ENCODE data around the gene TBXA2R. TPM values are rescaled to one million over a fixed set of nuclear protein-coding genes. Genes with fewer than 3 reads are reported as not detected.

Gene TBXA2R
- under 1 TPM; 0.79 to 0.94 TPM for total RNA-seq
- polyA plus RNA-seq (ENCODE audit: insufficient read length in 2 of 2), result 1 to 10 TPM; 3.5 to 3.9 TPM
- long read RNA-seq, donor 1, partial matches to known transcripts, result 0 of 2 reads
- long read RNA-seq, donor 1, other reads (novel, unspliced or antisense), result 0 of 2 reads
- long read RNA-seq, donor 2, partial matches to known transcripts, result 0 of 1 reads
- long read RNA-seq, donor 2, other reads (novel, unspliced or antisense), result 0 of 1 reads
- long read RNA-seq, donor 3, result 0 reads
- long read RNA-seq, donor 4, result 0 reads

GRCh38 chr19:3606690-3607289 is at the start of gene TBXA2R:
Gene TBXA2R, minus strand, starts transcription at chr19:3606875. Its CDS starts 6,241 bp downstream, at chr19:3600634.
- Histone ChIP-seq H3K4me3 (ENCODE audit: low read depth, low read length) (peak within 1 kb of the TSS; percentile 16), H3K9me3 (ENCODE audit: control insufficient read depth, insufficient read depth, low read length) (no peaks in the 10 kb centered on the region), H3K4me1 (ENCODE audit: control insufficient read depth, insufficient read depth, low read length) (peaks cover 44% of the 10 kb centered on the region), H3K27ac (ENCODE audit: low read depth, low read length) (peak within 1 kb of the TSS; percentile 21), H3K36me3 (ENCODE audit: control insufficient read depth, insufficient read depth, low read length) (peaks cover 28% of the 10 kb centered on the region), H3K27me3 (ENCODE audit: control insufficient read depth, insufficient read depth, low read length) (peaks cover 35% of the 10 kb centered on the region)
- under 1% methylated on average over 44 of the region's 46 CpGs for WGBS (ENCODE audit: insufficient coverage)
- peak in 1 of 6 donors; percentile 63 for DNase-seq (ENCODE audit: low read depth in 4 of 6, low spot score in 6 of 6)

- H3K27ac ChIP-seq (ENCODE audit: low read depth, low read length), result no peak overlapping the region
- 80% methylated on average over 35 of the region's 36 CpGs for WGBS (ENCODE audit: insufficient coverage)
- peaks cover 17% of the 10 kb centered on the region for H3K4me1 ChIP-seq (ENCODE audit: control insufficient read depth, insufficient read depth, low read length)
- H3K27me3 ChIP-seq (ENCODE audit: control insufficient read depth, insufficient read depth, low read length), result no peaks in the 10 kb centered on the region
- no peaks in the 10 kb centered on the region for H3K9me3 ChIP-seq (ENCODE audit: control insufficient read depth, insufficient read depth, low read length)
- no peak overlapping the region for H3K4me3 ChIP-seq (ENCODE audit: low read depth, low read length)
- DNase-seq (ENCODE audit: low read depth in 4 of 6, low spot score in 6 of 6), result no peak
- H3K36me3 ChIP-seq (ENCODE audit: control insufficient read depth, insufficient read depth, low read length), result peaks cover 98% of the 10 kb centered on the region
Measured at GRCh38 chr19:3656073-3656746, 49.5 kb upstream of the TBXA2R start.

GRCh38 chr19:3655402-3656072 is 48.9 kb upstream of the TBXA2R start:
- peak in 2 of 6 donors; percentile 45 to 66 for DNase-seq (ENCODE audit: low read depth in 4 of 6, low spot score in 6 of 6)
- 78% methylated on average over 13 of the region's 25 CpGs for WGBS (ENCODE audit: insufficient coverage)
- Histone ChIP-seq H3K4me3 (ENCODE audit: low read depth, low read length) (no peak overlapping the region), H3K4me1 (ENCODE audit: control insufficient read depth, insufficient read depth, low read length) (peaks cover 17% of the 10 kb centered on the region), H3K27me3 (ENCODE audit: control insufficient read depth, insufficient read depth, low read length) (no peaks in the 10 kb centered on the region), H3K36me3 (ENCODE audit: control insufficient read depth, insufficient read depth, low read length) (peaks cover 98% of the 10 kb centered on the region), H3K9me3 (ENCODE audit: control insufficient read depth, insufficient read depth, low read length) (no peaks in the 10 kb centered on the region), H3K27ac (ENCODE audit: low read depth, low read length) (no peak overlapping the region)

GRCh38 chr19:3653865-3654513 is 47.3 kb upstream of the TBXA2R start:
- Histone ChIP-seq H3K36me3 (ENCODE audit: control insufficient read depth, insufficient read depth, low read length) (peaks cover 92% of the 10 kb centered on the region), H3K4me3 (ENCODE audit: low read depth, low read length) (no peak overlapping the region), H3K27me3 (ENCODE audit: control insufficient read depth, insufficient read depth, low read length) (no peaks in the 10 kb centered on the region), H3K4me1 (ENCODE audit: control insufficient read depth, insufficient read depth, low read length) (peaks cover 26% of the 10 kb centered on the region), H3K27ac (ENCODE audit: low read depth, low read length) (no peak overlapping the region), H3K9me3 (ENCODE audit: control insufficient read depth, insufficient read depth, low read length) (no peaks in the 10 kb centered on the region)
- WGBS (ENCODE audit: insufficient coverage), result 92% methylated on average over 12 of the region's 20 CpGs
- DNase-seq (ENCODE audit: low read depth in 4 of 6, low spot score in 6 of 6), result no peak

GRCh38 chr19:3653081-3653795 is 46.6 kb upstream of the TBXA2R start:
- Histone ChIP-seq H3K9me3 (ENCODE audit: control insufficient read depth, insufficient read depth, low read length) (no peaks in the 10 kb centered on the region), H3K36me3 (ENCODE audit: control insufficient read depth, insufficient read depth, low read length) (peaks cover 92% of the 10 kb centered on the region), H3K4me3 (ENCODE audit: low read depth, low read length) (no peak overlapping the region), H3K27me3 (ENCODE audit: control insufficient read depth, insufficient read depth, low read length) (no peaks in the 10 kb centered on the region), H3K27ac (ENCODE audit: low read depth, low read length) (no peak overlapping the region), H3K4me1 (ENCODE audit: control insufficient read depth, insufficient read depth, low read length) (peaks cover 20% of the 10 kb centered on the region)
- WGBS (ENCODE audit: insufficient coverage), result 94% methylated on average over 33 of the region's 37 CpGs
- DNase-seq (ENCODE audit: low read depth in 4 of 6, low spot score in 6 of 6), result no peak

GRCh38 chr19:3652422-3652821 is 45.7 kb upstream of the TBXA2R start:
- Histone ChIP-seq H3K9me3 (ENCODE audit: control insufficient read depth, insufficient read depth, low read length) (no peaks in the 10 kb centered on the region), H3K4me1 (ENCODE audit: control insufficient read depth, insufficient read depth, low read length) (peaks cover 18% of the 10 kb centered on the region), H3K27me3 (ENCODE audit: control insufficient read depth, insufficient read depth, low read length) (no peaks in the 10 kb centered on the region), H3K27ac (ENCODE audit: low read depth, low read length) (no peak overlapping the region), H3K4me3 (ENCODE audit: low read depth, low read length) (no peak overlapping the region), H3K36me3 (ENCODE audit: control insufficient read depth, insufficient read depth, low read length) (peaks cover 92% of the 10 kb centered on the region)
- 96% methylated on average over 11 of the region's 14 CpGs for WGBS (ENCODE audit: insufficient coverage)
- DNase-seq (ENCODE audit: low read depth in 4 of 6, low spot score in 6 of 6), result no peak

GRCh38 chr19:3651684-3652083 is 45.0 kb upstream of the TBXA2R start:
- Histone ChIP-seq H3K4me3 (ENCODE audit: low read depth, low read length) (no peak overlapping the region), H3K27me3 (ENCODE audit: control insufficient read depth, insufficient read depth, low read length) (no peaks in the 10 kb centered on the region), H3K9me3 (ENCODE audit: control insufficient read depth, insufficient read depth, low read length) (no peaks in the 10 kb centered on the region), H3K4me1 (ENCODE audit: control insufficient read depth, insufficient read depth, low read length) (peaks cover 18% of the 10 kb centered on the region), H3K36me3 (ENCODE audit: control insufficient read depth, insufficient read depth, low read length) (peaks cover 92% of the 10 kb centered on the region), H3K27ac (ENCODE audit: low read depth, low read length) (no peak overlapping the region)
- 98% methylated on average over 33 of the region's 33 CpGs for WGBS (ENCODE audit: insufficient coverage)
- no peak for DNase-seq (ENCODE audit: low read depth in 4 of 6, low spot score in 6 of 6)

GRCh38 chr19:3649888-3650287 is 43.2 kb upstream of the TBXA2R start:
- no peak overlapping the region for H3K27ac ChIP-seq (ENCODE audit: low read depth, low read length)
- H3K36me3 ChIP-seq (ENCODE audit: control insufficient read depth, insufficient read depth, low read length), result peaks cover 92% of the 10 kb centered on the region
- no peak overlapping the region for H3K4me3 ChIP-seq (ENCODE audit: low read depth, low read length)
- no peaks in the 10 kb centered on the region for H3K27me3 ChIP-seq (ENCODE audit: control insufficient read depth, insufficient read depth, low read length)
- DNase-seq (ENCODE audit: low read depth in 4 of 6, low spot score in 6 of 6), result no peak
- no peaks in the 10 kb centered on the region for H3K9me3 ChIP-seq (ENCODE audit: control insufficient read depth, insufficient read depth, low read length)
- peaks cover 18% of the 10 kb centered on the region for H3K4me1 ChIP-seq (ENCODE audit: control insufficient read depth, insufficient read depth, low read length)
- 92% methylated on average over 16 of the region's 16 CpGs for WGBS (ENCODE audit: insufficient coverage)

All from spinal cord (tissue), 10 donors.